A673 (cell line): ENCODE results near the gene TMEM236. TPM values are rescaled to one million over a fixed set of nuclear protein-coding genes. Genes with fewer than 3 reads are reported as not detected.

Experiments used
- BruUV-seq: library from RNA; stranded (reverse); fragments of 400-500 nt; replicated peaks from 2 replicates; lab custom pipeline; 2021; lab: Mats Ljungman, UMichigan
- CTCF ChIA-PET: fragments of 300-600 bp; sonication (Branson Sonifier 250); formaldehyde crosslinking; loops from one replicate; lab custom pipeline; 2022; ENCODE audit warnings: antibody characterized with exemption; lab: Charles Lee
- POLR2A ChIA-PET: fragments of 300-600 bp; sonication (Branson Sonifier 250); formaldehyde crosslinking; loops from one replicate; lab custom pipeline; 2022; ENCODE audit warnings: antibody characterized with exemption; ENCODE audit not compliant: low non-redundant PET; lab: Charles Lee
- DNase-seq: peaks from one replicate; pipeline ENCODE4 v3.0.0-alpha.2; 2015; ENCODE audit warnings: low spot score
- H3K27ac ChIP-seq: fragments of 200-600 bp; sonication (generic); 2 replicates; pipeline ENCODE4 v1.5.1; 2016; ENCODE audit warnings: mixed run types, low read depth, mild to moderate bottlenecking, mixed read lengths, antibody characterized with exemption, low read length; ENCODE audit not compliant: poor library complexity, severe bottlenecking
- H3K27me3 ChIP-seq: fragments of 200-600 bp; sonication (generic); replicated peaks from 2 replicates; pipeline ENCODE4 v1.6.1; 2017; ENCODE audit warnings: mixed run types, low read depth, mild to moderate bottlenecking, mixed read lengths, antibody characterized with exemption, low read length; ENCODE audit not compliant: insufficient read depth, poor library complexity
- H3K36me3 ChIP-seq: fragments of 200-600 bp; sonication (generic); 2 replicates; pipeline ENCODE4 v1.6.1; 2016; ENCODE audit warnings: mixed run types, mild to moderate bottlenecking, mixed read lengths, antibody characterized with exemption, low read length; ENCODE audit not compliant: insufficient read depth, poor library complexity, severe bottlenecking
- H3K4me1 ChIP-seq: fragments of 200-600 bp; sonication (generic); 2 replicates; pipeline ENCODE4 v1.6.1; 2017; ENCODE audit warnings: mixed run types, mild to moderate bottlenecking, mixed read lengths, antibody characterized with exemption, low read length; ENCODE audit not compliant: insufficient read depth, poor library complexity, severe bottlenecking
- H3K4me3 ChIP-seq: fragments of 200-600 bp; sonication (generic); 2 replicates; pipeline ENCODE4 v1.5.1; 2016; ENCODE audit warnings: low read depth, mixed run types, mild to moderate bottlenecking, mixed read lengths, low read length; ENCODE audit not compliant: poor library complexity, severe bottlenecking
- H3K9me3 ChIP-seq: fragments of 200-600 bp; sonication (generic); 2 replicates; pipeline ENCODE4 v1.6.1; 2016; ENCODE audit warnings: mixed run types, low read depth, mild to moderate bottlenecking, mixed read lengths, antibody characterized with exemption, low read length; ENCODE audit not compliant: poor library complexity, severe bottlenecking
- EZH2 ChIP-seq: fragments of 200-600 bp; sonication (generic); IDR thresholded peaks from 2 replicates; pipeline ENCODE4 v1.6.1; 2017; ENCODE audit warnings: borderline replicate concordance, low read depth, mild to moderate bottlenecking, mixed read lengths, antibody characterized with exemption, low read length; ENCODE audit not compliant: poor library complexity, severe bottlenecking
- intact Hi-C: fragments of 100-400 bp; cut with micrococcal nuclease; formaldehyde crosslinking; loops from one replicate; pipeline ENCODE4 v1.10.0; 2022; ENCODE audit not compliant: unreplicated experiment
- total RNA-seq: library from RNA; stranded (reverse); gene quantifications from 2 replicates; pipeline ENCODE4 v1.2.3, GENCODE V29; 2021
- TF ChIP-seq, protein P1 (sequence below): fragments of 300-800, 200-600 bp; sonication (generic); conservative IDR thresholded peaks from 2 replicates; pipeline ENCODE4 v1.5.1; 2017; ENCODE audit warnings: low read depth, mild to moderate bottlenecking, antibody characterized with exemption, low read length, moderate library complexity, mixed read lengths

TMEM236 gene
- total RNA-seq, 1 experiment from 2014 or later: 0.06 TPM

DNA sequence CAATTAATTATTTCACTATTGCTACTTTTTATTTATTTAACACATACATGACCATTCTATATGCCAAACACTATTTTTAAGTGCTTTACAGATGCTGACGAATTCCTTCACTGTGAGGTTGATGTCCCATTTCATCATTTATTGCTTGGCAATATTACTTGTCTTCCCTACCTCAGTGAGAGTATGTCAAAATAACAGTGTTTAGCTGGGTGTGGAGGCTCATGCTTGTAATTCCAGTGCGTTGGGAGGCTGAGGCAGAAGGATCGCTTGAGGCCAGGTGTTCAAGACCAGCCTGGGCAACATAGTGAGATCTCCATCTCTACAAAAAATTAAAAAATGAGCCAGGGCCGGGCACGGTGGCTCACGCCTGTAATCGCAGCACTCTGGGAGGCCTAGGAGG is 37.4 kb downstream of the TMEM236 start:
- Histone ChIP-seq H3K4me3 (no peak overlapping the region), H3K4me1 (peaks cover 20% of the 10 kb centered on the region), H3K27me3 (no peaks in the 10 kb centered on the region), H3K27ac (no peak overlapping the region), H3K36me3 (no peaks in the 10 kb centered on the region), H3K9me3 (no peaks in the 10 kb centered on the region)
- CTCF ChIA-PET: no interaction called here
- no peak for DNase-seq
- intact Hi-C loops: no loop called here
- POLR2A ChIA-PET: no interaction called here
- no TSS peak for BruUV-seq
- no peak for TF ChIP-seq EZH2
- TF ChIP-seq, protein P1, sequence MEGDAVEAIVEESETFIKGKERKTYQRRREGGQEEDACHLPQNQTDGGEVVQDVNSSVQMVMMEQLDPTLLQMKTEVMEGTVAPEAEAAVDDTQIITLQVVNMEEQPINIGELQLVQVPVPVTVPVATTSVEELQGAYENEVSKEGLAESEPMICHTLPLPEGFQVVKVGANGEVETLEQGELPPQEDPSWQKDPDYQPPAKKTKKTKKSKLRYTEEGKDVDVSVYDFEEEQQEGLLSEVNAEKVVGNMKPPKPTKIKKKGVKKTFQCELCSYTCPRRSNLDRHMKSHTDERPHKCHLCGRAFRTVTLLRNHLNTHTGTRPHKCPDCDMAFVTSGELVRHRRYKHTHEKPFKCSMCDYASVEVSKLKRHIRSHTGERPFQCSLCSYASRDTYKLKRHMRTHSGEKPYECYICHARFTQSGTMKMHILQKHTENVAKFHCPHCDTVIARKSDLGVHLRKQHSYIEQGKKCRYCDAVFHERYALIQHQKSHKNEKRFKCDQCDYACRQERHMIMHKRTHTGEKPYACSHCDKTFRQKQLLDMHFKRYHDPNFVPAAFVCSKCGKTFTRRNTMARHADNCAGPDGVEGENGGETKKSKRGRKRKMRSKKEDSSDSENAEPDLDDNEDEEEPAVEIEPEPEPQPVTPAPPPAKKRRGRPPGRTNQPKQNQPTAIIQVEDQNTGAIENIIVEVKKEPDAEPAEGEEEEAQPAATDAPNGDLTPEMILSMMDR: no peak

GRCh38 chr10:17790651-17791050 is 38.6 kb downstream of the TMEM236 start:
- CTCF ChIA-PET: no interaction called here

DNA sequence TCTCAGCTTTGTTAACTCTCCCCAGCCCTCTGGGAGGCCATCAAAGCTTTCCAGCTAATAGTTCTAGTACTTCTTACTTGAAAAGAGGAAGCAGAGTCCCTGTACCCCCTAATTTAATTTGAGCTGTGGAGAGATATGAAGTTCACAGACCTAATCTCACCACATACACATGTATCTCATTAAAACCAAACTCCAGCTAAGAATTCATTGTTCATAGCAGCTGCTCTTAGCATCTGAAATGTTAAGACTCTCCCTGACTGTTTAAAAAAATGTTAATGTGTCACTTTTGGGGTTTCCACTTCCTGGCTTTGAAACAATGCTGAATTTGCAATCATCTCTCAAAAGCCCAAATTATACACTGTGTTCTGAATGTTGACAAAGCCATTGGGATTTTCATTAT is 41.0 kb downstream of the TMEM236 start:
- no TSS peak for BruUV-seq
- TF ChIP-seq, protein P1: no peak
- no peak for TF ChIP-seq EZH2
- POLR2A ChIA-PET: no interaction called here
- no peak for DNase-seq
- CTCF ChIA-PET: no interaction called here
- no peak overlapping the region for H3K27ac ChIP-seq
- no peak overlapping the region for H3K4me3 ChIP-seq
- H3K36me3 ChIP-seq: no peaks in the 10 kb centered on the region
- H3K4me1 ChIP-seq: no peaks in the 10 kb centered on the region
- intact Hi-C loops: no loop called here
- H3K27me3 ChIP-seq: no peaks in the 10 kb centered on the region
- H3K9me3 ChIP-seq: no peaks in the 10 kb centered on the region

More at GRCh38 chr10:17790651-17791050, 38.6 kb downstream of the TMEM236 start:
- Histone ChIP-seq H3K27ac (no peak overlapping the region), H3K9me3 (no peaks in the 10 kb centered on the region), H3K4me1 (peaks cover 8% of the 10 kb centered on the region), H3K4me3 (no peak overlapping the region), H3K27me3 (no peaks in the 10 kb centered on the region), H3K36me3 (no peaks in the 10 kb centered on the region)
- intact Hi-C loops: no loop called here
- POLR2A ChIA-PET: no interaction called here
- TF ChIP-seq, protein P1: no peak
- TF ChIP-seq EZH2: no peak
- no peak for DNase-seq
- BruUV-seq: no TSS peak
